GM18511 (cell line): Measurements from ENCODE around the gene SUN1.

Experiments
- ATAC-seq: cut with Tn5 transposase; IDR thresholded peaks from one replicate; pipeline ENCODE4 v1.9.1; 2021; ENCODE audit warnings: mild to moderate bottlenecking, moderate library complexity; ENCODE audit not compliant: unreplicated experiment

SUN1 gene

DNA sequence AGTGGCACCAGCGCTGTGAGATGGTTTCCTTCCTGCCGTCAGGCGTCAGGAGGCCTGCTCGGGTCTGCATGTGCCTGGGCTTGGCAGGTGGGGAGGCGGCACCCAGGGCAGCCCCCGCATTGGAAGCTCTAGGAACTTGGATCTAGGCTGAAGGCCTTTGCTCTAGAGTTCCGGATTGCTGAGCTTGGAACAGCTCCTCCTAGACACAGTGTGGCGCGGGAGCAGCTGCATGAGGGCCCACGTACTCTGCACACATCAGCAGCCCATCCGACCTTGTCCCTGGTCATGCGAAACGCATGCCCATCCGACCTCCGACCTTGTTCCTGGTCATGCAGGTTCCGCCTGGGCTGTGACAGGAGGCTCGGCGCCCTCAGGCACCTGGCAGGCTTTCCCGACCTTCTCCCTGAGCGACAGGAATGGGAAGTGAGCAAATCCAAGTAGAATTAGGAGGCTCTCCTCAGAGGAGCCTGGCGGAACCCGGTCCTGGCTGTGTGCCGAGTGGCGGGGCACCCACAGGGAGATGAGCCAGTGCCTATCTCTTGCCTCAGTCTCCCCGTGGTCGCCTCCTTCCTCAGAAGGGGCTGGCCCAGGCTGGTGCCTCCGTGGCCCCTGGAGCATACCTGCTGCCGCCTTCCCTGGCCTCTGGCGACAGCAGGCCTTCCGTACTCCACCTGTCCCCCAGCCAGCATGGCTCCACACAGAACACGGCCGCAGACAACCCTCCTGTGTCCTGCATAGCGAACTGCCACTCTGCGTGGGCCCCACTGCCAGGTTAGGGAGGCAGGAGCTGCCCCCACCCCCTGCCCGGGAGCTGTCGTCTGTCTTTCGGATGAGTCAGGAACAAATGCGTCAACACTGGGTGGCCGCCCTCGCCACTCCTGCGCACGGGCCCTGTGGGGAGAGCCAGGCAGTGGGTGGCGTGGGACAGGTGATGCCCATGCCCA lies 56.1 kb downstream of the SUN1 start:
- ATAC-seq: no peak

GRCh38 chr7:889025-889390 lies 56.7 kb downstream of the SUN1 start:
- no peak for ATAC-seq

DNA sequence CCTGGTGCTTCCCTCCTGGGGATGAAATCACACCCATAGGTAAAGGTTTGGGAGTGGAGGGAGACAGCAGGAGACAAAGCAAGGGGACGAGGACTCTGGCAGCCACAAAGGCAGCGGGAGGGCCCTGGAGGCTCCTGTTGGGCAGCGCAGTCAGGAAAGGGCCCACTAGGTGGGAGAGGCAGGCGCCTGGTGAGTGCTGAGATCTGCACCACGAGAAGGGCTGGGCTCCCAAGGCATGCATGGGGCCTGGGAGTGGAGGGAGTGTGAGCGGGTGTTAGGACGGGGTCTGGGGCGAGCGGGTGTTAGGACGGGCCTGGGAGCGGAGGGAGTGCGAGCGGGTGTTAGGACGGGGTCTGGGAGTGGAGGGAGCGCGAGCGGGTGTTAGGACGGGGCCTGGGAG lies 57.1 kb downstream of the SUN1 start:
- no peak for ATAC-seq

GRCh38 chr7:890868-891267 lies 58.6 kb downstream of the SUN1 start:
- no peak for ATAC-seq

GRCh38 chr7:891291-891690 lies 59.0 kb downstream of the SUN1 start:
- ATAC-seq: no peak

DNA sequence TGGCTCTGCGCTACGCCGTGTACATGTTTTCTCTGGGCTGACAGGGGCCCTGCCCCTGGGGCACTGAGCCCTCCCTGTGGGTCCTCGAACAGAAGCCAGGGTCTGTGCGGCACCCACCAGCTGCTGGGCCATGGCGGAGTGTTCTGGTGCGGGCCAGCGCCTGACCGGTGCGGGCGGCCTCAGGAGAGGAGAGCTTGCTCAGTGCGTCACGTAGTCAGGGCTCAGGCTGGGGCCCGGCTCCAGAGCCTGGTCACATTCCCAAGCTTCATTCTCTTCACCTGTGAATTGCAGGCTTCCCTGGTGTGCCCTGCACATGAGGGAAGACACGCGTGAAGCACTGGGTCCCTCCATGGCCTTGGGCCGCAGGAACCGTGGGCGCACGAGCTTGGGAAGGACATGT lies 59.5 kb downstream of the SUN1 start:
- no peak for ATAC-seq

DNA sequence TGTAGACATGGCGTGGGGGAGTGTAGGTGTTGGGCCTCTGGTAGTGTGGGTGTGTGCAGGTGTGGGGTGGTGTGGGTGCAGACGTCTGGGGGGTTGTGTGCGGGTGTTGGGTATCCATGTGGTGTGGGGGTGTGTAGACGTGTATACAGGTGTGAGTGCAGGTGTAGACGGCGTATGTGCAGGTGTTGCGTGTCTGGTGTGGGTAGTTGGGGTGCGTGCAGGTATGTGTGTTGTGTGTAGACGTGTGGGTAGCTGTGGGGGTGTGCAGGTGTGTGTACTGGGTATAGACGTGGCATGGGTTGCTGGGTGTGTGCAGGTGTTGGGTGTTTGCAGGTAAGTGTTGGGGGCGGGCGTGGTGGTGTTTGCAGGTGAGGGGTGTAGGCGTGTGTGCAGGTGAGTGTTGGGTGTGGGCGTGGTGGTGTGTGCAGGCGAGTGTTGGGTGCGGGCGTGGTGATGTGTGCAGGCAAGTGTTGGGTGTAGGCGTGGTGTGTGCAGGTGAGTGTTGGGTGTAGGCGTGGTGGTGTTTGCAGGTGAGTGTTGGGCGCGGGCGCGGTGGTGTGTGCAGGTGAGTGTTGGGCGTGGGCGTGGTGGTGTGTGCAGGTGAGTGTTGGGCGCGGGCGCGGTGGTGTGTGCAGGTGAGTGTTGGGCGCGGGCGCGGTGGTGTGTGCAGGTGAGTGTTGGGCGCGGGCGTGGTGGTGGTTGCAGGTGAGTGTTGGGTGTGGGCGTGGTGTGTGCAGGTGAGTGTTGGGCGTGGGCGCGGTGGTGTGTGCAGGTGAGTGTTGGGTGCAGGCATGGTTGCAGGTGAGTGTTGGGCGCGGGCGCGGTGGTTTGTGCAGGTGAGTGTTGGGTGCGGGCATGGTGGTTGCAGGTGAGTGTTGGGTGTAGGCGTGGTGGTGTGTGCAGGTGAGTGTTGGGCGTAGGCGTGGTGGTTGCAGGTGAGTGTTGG lies 60.6 kb downstream of the SUN1 start:
- ATAC-seq: no peak

DNA sequence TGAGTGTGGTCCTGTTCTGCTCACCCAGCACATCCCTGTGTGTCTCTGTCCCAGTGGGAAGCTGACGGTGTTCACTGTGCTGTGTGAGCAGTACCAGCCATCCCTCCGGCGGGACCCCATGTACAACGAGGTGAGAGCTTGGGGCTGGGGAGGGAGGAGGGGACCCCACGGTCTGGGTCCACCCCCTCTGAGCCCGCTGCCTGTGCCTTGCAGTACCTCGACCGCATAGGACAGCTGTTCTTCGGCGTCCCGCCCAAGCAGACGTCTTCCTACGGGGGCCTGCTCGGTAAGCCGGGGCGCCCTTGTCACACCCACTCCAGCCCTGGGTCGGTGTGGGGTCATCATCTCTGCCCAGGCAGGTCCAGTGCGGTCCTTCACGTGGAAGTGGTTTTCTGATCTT lies 61.4 kb downstream of the SUN1 start:
- ATAC-seq: no peak

- ATAC-seq: no peak
Observed at GRCh38 chr7:894164-894867, 62.0 kb downstream of the SUN1 start.

DNA sequence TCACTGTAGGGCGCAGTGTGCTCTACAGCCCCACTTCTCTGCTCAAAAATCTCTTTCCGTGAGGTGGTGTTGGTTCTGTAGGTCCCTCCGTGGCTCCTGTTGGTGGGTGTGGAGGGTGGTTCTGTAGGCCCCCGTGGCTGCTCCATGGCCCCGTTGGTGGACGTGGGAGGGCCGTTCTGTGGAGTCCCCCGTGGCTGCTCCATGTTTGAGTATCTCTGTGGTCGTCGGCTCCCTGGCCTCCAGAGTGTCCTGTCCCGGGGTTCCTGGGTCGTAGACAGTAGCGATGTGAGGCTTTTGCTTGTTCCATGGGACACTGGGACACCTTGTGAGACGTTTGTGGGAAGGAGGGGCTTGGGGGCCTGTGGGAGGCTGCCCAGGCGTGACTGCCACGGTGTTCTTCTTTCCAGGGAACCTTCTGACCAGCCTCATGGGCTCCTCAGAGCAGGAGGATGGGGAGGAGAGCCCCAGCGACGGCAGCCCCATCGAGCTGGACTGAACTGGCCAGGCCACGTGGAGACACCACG lies 62.7 kb downstream of the SUN1 start:
- ATAC-seq: no peak

DNA sequence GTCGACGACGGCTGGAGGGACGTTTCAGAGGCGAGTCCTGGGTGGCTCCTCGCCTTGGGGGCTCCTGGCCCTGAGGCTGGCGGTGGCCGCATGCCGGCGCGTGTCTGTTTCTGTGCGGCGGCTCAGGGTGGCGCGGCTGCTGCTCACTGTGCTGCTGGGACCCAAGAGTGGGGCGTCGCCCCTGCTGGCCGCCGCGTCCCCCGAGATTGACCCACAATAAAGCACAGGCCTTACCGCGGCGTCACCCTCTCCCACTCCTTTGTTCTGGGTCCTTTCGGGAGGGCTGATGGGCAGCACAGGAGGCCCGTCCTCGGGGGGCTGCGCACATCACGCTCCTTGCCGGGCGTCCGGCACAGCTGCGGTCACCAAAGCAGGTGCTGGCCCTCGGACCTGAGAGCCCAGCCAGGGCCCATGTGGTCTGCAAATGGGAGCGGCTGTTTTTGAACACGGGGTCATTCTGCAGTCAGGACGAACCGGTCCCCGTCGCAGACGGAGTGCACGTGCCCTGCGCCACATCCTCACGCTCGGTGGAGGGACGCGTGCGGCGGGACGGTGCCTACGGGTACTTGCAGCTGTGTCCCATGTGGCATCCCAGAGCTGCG lies 63.3 kb downstream of the SUN1 start:
- ATAC-seq: no peak

- ATAC-seq: no peak
Observed at GRCh38 chr7:896346-897075, 64.2 kb downstream of the SUN1 start.

DNA sequence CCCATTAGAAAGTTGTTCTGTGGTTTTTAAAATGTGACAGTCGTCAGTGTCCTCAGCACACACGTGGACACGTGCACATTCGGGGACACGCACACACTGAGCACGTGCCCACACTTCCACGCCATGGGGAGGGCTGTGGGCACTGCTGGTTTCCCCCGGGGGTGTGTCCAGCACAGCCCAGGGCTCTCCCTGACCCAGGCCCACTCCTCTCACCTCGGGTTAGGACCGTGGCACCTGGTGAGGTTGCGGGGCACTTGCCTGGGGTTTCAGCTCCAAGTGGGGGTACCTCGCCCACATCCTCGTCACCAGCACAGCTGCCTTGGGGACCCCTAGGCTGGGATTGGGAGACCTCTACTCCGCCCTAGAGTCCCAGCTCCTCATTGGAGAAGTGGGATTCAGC lies 64.8 kb downstream of the SUN1 start:
- ATAC-seq: no peak

GRCh38 chr7:897771-898376 lies 65.6 kb downstream of the SUN1 start:
- ATAC-seq: no peak

GRCh38 chr7:898460-898854 lies 66.2 kb downstream of the SUN1 start:
- ATAC-seq: no peak

GRCh38 chr7:898855-899681 lies 66.8 kb downstream of the SUN1 start:
- no peak for ATAC-seq

DNA sequence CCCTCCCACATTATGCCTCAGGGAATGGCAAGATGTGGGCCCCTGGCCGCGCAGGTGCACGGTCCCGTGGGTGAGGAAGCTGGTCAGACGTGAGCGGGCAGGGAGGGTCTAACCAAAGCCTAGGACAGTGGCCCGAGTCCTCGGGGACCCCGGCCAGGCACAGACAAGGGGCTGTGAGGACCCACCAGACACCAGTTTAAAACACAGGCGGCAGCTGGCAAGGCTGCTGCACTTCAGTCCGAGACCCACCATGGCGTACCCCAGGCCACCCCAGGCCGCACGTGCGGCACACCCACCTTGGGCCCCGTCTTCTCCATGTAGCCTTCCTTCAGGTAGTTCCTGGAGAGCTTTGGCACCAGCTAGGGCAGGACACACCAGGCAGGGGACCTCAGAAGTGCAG lies 67.5 kb downstream of the SUN1 start:
- ATAC-seq: no peak

- no peak for ATAC-seq
Observed at GRCh38 chr7:900331-901040, 68.2 kb downstream of the SUN1 start.
